Activated naive CD4-positive, alpha-beta T cell treated with anti-CD3 and anti-CD28 coated beads for 36 hours (primary cell): ENCODE measurements around the gene PLP2. TPM values are rescaled to one million over a fixed set of nuclear protein-coding genes. Genes with fewer than 3 reads are reported as not detected.

Source experiments
- total RNA-seq, 2 experiments: library from RNA; stranded (reverse); gene quantifications; one replicate each; pipeline ENCODE4 v1.2.3, GENCODE V29; 2021

The PLP2 gene
- total RNA-seq, 2 experiments from 2014 or later: 143 to 145 TPM

Other genes with a start within 250 kb of the PLP2 start
- 10 to 100 TPM; 69.1 to 70.5 TPM for gene OTUD5, start 214.3 kb upstream of the PLP2 start, total RNA-seq
- 1 to 10 TPM; 2.1 to 2.7 TPM for gene KCND1, start 200.1 kb upstream of the PLP2 start, total RNA-seq
- 10 to 100 TPM; 64.8 to 73.1 TPM for gene GRIPAP1, start 169.6 kb upstream of the PLP2 start, total RNA-seq
- 10 to 100 TPM; 34.7 to 35.5 TPM for gene TFE3, start 128.5 kb upstream of the PLP2 start, total RNA-seq
- gene CCDC120, start 112.9 kb upstream of the PLP2 start, total RNA-seq: 1 to 10 TPM; 2.1 to 2.2 TPM
- gene PRAF2, start 97.9 kb upstream of the PLP2 start, total RNA-seq: 10 to 100 TPM; 14.5 to 14.8 TPM
- 10 to 100 TPM; 17.9 to 22.5 TPM for gene WDR45, start 92.0 kb upstream of the PLP2 start, total RNA-seq
- 10 to 100 TPM; 18.6 to 19.9 TPM for gene GPKOW, start 48.2 kb upstream of the PLP2 start, total RNA-seq
- under 1 TPM; 0.25 to 0.26 TPM for gene MAGIX, start 9.1 kb upstream of the PLP2 start, total RNA-seq
- 1 to 10 TPM; 9.2 to 9.3 TPM for gene PRICKLE3, start 14.5 kb downstream of the PLP2 start, total RNA-seq
- gene SYP, start 28.3 kb downstream of the PLP2 start, total RNA-seq: 1 to 10 TPM; 2.5 to 2.6 TPM
- gene CACNA1F, start 61.4 kb downstream of the PLP2 start, total RNA-seq: 1 to 10 TPM in 1 of 2 experiments, under 1 TPM in 1; 0.62 to 1.0 TPM
- gene CCDC22, start 63.6 kb downstream of the PLP2 start, total RNA-seq: 10 to 100 TPM; 16.4 to 18.5 TPM
- gene FOXP3, start 92.8 kb downstream of the PLP2 start, total RNA-seq: 1 to 10 TPM; 7.1 to 7.5 TPM
- 1 to 10 TPM; 2.4 to 3.4 TPM for gene PPP1R3F, start 97.9 kb downstream of the PLP2 start, total RNA-seq
- gene GAGE10, start 131.7 kb downstream of the PLP2 start, total RNA-seq: not detected
- not detected for gene GAGE12J, start 150.1 kb downstream of the PLP2 start, total RNA-seq
- not detected for gene GAGE13, start 159.7 kb downstream of the PLP2 start, total RNA-seq